NCI-H2171 (cell line): ENCODE results near the gene PRR12.

Experiments
- DNase-seq: peaks from one replicate; lab custom pipeline; 2025; lab: John Stamatoyannopoulos, UW

Gene PRR12

GRCh38 chr19:49591731-49592485 lies 926 bp downstream of the PRR12 start:
- DNase-seq: peak; percentile 48

- DNase-seq: peak; percentile 27
These were observed 1.7 kb downstream of the PRR12 start for GRCh38 chr19:49592486-49593232.

GRCh38 chr19:49593233-49594113 lies 2.5 kb downstream of the PRR12 start:
- DNase-seq: peak; percentile 94

GRCh38 chr19:49594157-49594992 lies 3.4 kb downstream of the PRR12 start:
- no peak for DNase-seq

- DNase-seq: no peak
These were observed 4.2 kb downstream of the PRR12 start for GRCh38 chr19:49594993-49595818.

- DNase-seq: no peak
These were observed 4.9 kb downstream of the PRR12 start for GRCh38 chr19:49595819-49596404.

GRCh38 chr19:49596407-49596806 lies 5.4 kb downstream of the PRR12 start:
- DNase-seq: no peak

GRCh38 chr19:49596954-49597702 lies 6.1 kb downstream of the PRR12 start:
- DNase-seq: no peak

GRCh38 chr19:49597703-49597974 lies 6.7 kb downstream of the PRR12 start:
- DNase-seq: no peak

- DNase-seq: no peak
These were observed 8.7 kb downstream of the PRR12 start for GRCh38 chr19:49599378-49600295.

- DNase-seq: no peak
These were observed 10.6 kb downstream of the PRR12 start for GRCh38 chr19:49601482-49602038.

- DNase-seq: no peak
These were observed 11.8 kb downstream of the PRR12 start for GRCh38 chr19:49602806-49603205.

GRCh38 chr19:49605605-49606004 lies 14.6 kb downstream of the PRR12 start:
- no peak for DNase-seq

GRCh38 chr19:49609499-49610092 lies 18.6 kb downstream of the PRR12 start:
- no peak for DNase-seq

GRCh38 chr19:49613374-49613773 lies 22.4 kb downstream of the PRR12 start:
- DNase-seq: no peak

- DNase-seq: no peak
These were observed 23.3 kb downstream of the PRR12 start for GRCh38 chr19:49614096-49614833.

- no peak for DNase-seq
These were observed 24.9 kb downstream of the PRR12 start for GRCh38 chr19:49615861-49616260.
